Right cardiac atrium (tissue), 5 donors: ENCODE results near the gene SLC30A5. TPM values are rescaled to one million over a fixed set of nuclear protein-coding genes. Genes with fewer than 3 reads are reported as not detected.
"Not testable (repeated sequence)": the region's sequence is repeated elsewhere in the genome, so short reads cannot be mapped to it uniquely, and the experiment has no call there.

Source experiments
- ATAC-seq, 2 donors: fragments of 200-7000 bp; cut with Tn5 transposase; one replicate each; pipeline versions ENCODE4 v1.8.0 to v1.9.1; 2020; ENCODE audit warnings: moderate library complexity in 2 of 2, mild to moderate bottlenecking in 1 of 2
- DNase-seq, 3 donors: peaks; one replicate each; pipeline ENCODE4 v3.0.0-alpha.2; 2020
- H3K27ac ChIP-seq: one replicate; pipeline ENCODE4 v1.5.1; 2013; ENCODE audit warnings: mild to moderate bottlenecking, low read length, control low read depth, moderate library complexity
- H3K27me3 ChIP-seq: one replicate; pipeline ENCODE4 v1.6.1; 2013; ENCODE audit not compliant: control insufficient read depth, insufficient read depth
- H3K4me1 ChIP-seq: one replicate; pipeline ENCODE4 v1.6.1; 2013; ENCODE audit warnings: low read length; ENCODE audit not compliant: control insufficient read depth, insufficient read depth
- H3K4me3 ChIP-seq: one replicate; pipeline ENCODE4 v1.5.1; 2013; ENCODE audit warnings: low read length, control low read depth
- H3K9me3 ChIP-seq: one replicate; pipeline ENCODE4 v1.6.1; 2013; ENCODE audit warnings: low read length; ENCODE audit not compliant: control insufficient read depth
- WGBS: extraction: QIAGEN DNeasy Blood & Tissue Kit; methylation state at CpG from one replicate; pipeline ENCODE4 v1.1.7; 2013; 5-methylcytosine and 5-hydroxymethylcytosine counted together
- intact Hi-C, 4 donors: fragments of 100-400 bp; cut with DNase I; formaldehyde crosslinking; loops; one replicate each; pipeline versions ENCODE4 v1.11.0 to v1.14.0; 2022 to 2023
- long read RNA-seq, 4 donors: library from polyadenylated mRNA; unstranded; transcript quantifications; one replicate each; pipeline ENCODE4 v2.0.0, GENCODE V29; 2020 to 2021
- polyA plus RNA-seq: library from polyadenylated mRNA; stranded (reverse); fragments of 200-250 nt; gene quantifications from one replicate; pipeline ENCODE4 v1.2.3, GENCODE V29; 2013
- total RNA-seq, 4 donors: library from RNA; stranded (reverse); fragmentation: NEBNext Ultra II Directional; extraction: Animal tissue kit (Norgen Biotek cat#: 25700); gene quantifications; one replicate each; pipeline ENCODE4 v1.2.1, GENCODE V29; 2021
- donor health status: healthy with polysubstance abuse.
- donor health status: DM: no; HTN: yes; CAD: no.
- donor health status: DM: no; HTN: no; CAD: no.
- donor health status: DM: no; HTN: yes; CAD: no; lungs with severe emphysema.
- donor health status: DM: yes; HTN: yes; CAD: no.

SLC30A5 gene
- 10 to 100 TPM; 40.6 to 59.1 (median 55.5) TPM for total RNA-seq
- polyA plus RNA-seq = 32.5 TPM
- long read RNA-seq, donor 1, full-length matches to known transcripts = 105 of 146 reads
- long read RNA-seq, donor 1, partial matches to known transcripts = 8 of 146 reads
- long read RNA-seq, donor 1, other reads (novel, unspliced or antisense) = 33 of 146 reads
- long read RNA-seq, donor 2, full-length matches to known transcripts = 46 of 57 reads
- long read RNA-seq, donor 2, partial matches to known transcripts = 1 of 57 reads
- long read RNA-seq, donor 2, other reads (novel, unspliced or antisense) = 10 of 57 reads
- long read RNA-seq, donor 3, full-length matches to known transcripts = 169 of 246 reads
- long read RNA-seq, donor 3, partial matches to known transcripts = 4 of 246 reads
- long read RNA-seq, donor 3, other reads (novel, unspliced or antisense) = 73 of 246 reads
- long read RNA-seq, donor 4, full-length matches to known transcripts = 42 of 55 reads
- long read RNA-seq, donor 4, partial matches to known transcripts = 1 of 55 reads
- long read RNA-seq, donor 4, other reads (novel, unspliced or antisense) = 12 of 55 reads

DNA sequence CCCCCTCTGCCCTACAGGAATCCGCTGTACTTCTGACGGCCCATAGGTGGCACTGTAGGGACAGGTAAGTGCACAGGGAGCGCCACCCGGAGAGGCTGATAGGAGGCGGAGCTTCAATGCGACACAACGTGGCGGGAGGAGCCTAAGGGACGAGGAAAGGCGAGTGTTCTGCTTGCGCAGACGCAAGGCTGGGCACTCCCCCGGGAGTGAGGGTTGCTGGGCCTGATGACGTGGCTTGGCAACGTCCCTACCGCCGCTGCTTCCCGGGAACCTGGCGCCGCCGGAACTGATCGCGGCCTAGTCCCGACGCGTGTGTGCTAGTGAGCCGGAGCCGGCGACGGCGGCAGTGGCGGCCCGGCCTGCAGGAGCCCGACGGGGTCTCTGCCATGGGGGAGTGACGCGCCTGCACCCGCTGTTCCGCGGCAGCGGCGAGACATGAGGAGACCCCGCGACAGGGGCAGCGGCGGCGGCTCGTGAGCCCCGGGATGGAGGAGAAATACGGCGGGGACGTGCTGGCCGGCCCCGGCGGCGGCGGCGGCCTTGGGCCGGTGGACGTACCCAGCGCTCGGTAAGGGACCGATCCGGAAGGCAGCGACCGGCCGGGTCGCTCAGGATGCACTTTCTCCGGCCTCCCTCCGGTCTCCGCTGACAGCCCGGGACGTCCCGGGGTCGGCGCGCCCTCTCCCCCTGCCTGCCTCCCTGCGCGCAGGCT is at the start of gene SLC30A5:
SLC30A5 (plus strand) TSS at position 244 of the 712 bp plus-strand sequence; CDS start at position 486, 242 bp downstream.
- no peaks in the 10 kb centered on the region for H3K27me3 ChIP-seq
- ATAC-seq (peak; percentile 100), DNase-seq (peak; percentile 99 to 100 (median 100))
- no peaks in the 10 kb centered on the region for H3K9me3 ChIP-seq
- intact Hi-C loops = loop anchor here in 1 of 4 donors (5.0 kb wide), 1 partner anchor 52 kb away; no protein-coding TSS in a partner anchor
- peak within 1 kb of the TSS; percentile 94 for H3K27ac ChIP-seq
- H3K4me1 ChIP-seq = no peaks in the 10 kb centered on the region
- peak within 1 kb of the TSS; percentile 84 for H3K4me3 ChIP-seq
- under 1% methylated on average over 79 of the region's 79 CpGs for WGBS

DNA sequence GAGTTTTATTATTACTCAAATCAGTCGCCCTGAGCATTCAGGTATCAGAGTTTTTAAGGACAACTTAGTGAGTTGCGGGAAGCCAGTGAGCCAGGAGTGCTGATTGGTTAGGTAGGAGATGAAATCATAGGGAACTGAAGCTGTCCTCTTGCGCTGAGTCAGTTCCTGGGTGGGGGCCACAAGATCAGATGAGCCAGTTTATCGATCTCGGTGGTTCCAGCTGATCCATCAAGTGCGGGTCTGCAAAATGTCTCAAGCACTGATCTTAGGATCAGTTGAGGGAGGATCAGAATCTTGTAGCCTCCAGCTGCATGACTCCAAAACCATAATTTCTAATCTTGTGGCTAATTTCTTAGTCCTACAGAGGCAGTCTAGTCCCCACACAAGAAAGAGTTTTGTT is 48.6 kb upstream of the SLC30A5 start:
- 90% methylated on average over 6 of the region's 6 CpGs for WGBS
- H3K4me1 ChIP-seq = not testable (repeated sequence)
- intact Hi-C loops = loop anchor here in 1 of 4 donors (10.0 kb wide), 1 partner anchor 290 kb away; the partner anchor contains the start of gene CCDC125

DNA sequence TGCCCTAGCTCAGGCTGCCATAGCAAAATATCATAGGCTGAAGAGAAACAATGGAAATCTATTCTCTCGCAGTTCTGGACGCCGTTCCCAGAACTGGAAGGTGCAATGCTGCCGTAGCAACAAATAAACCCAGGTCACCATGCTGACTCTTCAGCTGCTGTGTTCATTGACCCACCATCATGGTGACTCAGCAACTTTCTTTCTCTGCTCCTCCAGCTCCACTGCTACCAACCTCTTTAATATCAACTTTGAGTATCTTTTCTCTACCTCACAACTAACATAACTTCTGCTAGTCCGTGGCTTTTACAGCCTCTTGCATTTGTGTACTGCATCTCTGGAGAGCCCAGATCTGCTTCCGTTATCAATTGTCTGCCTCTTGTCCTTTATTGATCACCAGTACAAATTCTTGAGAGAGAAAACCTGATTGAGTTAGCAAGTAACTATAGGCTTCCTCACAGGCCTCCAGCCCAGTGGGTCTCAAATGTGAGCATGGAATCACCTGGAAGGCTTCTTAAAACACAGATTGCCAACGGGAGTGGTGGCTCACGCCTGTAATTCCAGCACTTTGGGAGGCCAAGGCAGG is 47.3 kb upstream of the SLC30A5 start:
- Histone ChIP-seq H3K4me3 (no peak overlapping the region), H3K9me3 (no peaks in the 10 kb centered on the region), H3K4me1 (no peaks in the 10 kb centered on the region), H3K27me3 (no peaks in the 10 kb centered on the region), H3K27ac (no peak overlapping the region)
- DNase-seq (no peak), ATAC-seq (no peak)
- WGBS = 91% methylated on average over 8 of the region's 8 CpGs
- intact Hi-C loops = loop anchor here in 1 of 4 donors (10.0 kb wide), 1 partner anchor 288 kb away; the partner anchor contains the start of gene CCDC125

More for the DNA sequence above, 48.6 kb upstream of the SLC30A5 start:
- H3K9me3 ChIP-seq, DNase-seq, H3K27ac ChIP-seq, ATAC-seq, H3K27me3 ChIP-seq, H3K4me3 ChIP-seq: not testable (repeated sequence)

DNA sequence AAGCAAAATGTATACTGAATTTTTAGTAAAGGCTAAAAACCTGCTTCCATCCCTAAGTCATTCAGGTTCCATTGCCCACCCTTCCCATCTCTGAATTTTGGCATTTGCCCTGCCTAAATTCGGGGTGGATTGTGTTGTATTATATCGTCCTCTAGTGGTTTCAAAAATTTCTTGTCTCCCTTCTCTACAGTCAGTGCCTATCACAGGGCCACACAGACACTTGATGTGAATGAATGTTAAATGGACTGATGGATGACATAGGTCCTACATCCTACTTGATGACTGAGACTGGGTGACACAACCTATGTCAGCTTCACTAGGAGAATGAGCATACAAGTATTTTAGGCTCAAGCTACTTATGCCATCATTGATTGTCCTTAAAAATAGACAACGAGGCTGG is 45.6 kb upstream of the SLC30A5 start:
- DNase-seq = no peak
- ATAC-seq = no peak
- Histone ChIP-seq H3K4me1 (no peaks in the 10 kb centered on the region), H3K4me3 (no peak overlapping the region), H3K9me3 (no peaks in the 10 kb centered on the region), H3K27me3 (no peaks in the 10 kb centered on the region), H3K27ac (no peak overlapping the region)
- intact Hi-C loops = loop anchor here in 1 of 4 donors (10.0 kb wide), 1 partner anchor 287 kb away; the partner anchor contains the start of gene CCDC125
- 13% methylated on average over 3 of the region's 3 CpGs for WGBS

DNA sequence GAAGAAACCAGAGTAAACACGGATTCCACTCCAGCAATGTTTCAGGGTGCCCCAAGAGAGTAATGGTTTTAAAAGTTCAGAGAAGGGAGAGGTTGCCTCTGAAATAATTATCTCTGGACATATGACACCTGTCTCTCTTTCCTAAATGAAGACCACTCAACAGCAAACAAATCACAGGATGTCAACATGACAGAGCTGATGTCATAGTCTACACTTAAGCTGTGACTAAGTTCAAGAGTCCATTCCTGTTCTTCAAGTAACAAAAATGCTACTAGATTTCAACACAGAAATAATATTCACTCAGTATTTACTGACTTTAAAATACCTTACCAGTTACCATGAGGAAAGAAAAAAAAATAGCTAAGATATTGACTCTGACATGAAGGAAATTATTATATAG is 44.7 kb upstream of the SLC30A5 start:
- Histone ChIP-seq H3K27ac (no peak overlapping the region), H3K9me3 (no peaks in the 10 kb centered on the region), H3K27me3 (no peaks in the 10 kb centered on the region), H3K4me3 (no peak overlapping the region), H3K4me1 (no peaks in the 10 kb centered on the region)
- intact Hi-C loops = loop anchor here in 1 of 4 donors (10.0 kb wide), 1 partner anchor 286 kb away; the partner anchor contains the start of gene CCDC125
- DNase-seq (no peak), ATAC-seq (no peak)
- 57% methylated on average over 1 of the region's 1 CpG for WGBS

DNA sequence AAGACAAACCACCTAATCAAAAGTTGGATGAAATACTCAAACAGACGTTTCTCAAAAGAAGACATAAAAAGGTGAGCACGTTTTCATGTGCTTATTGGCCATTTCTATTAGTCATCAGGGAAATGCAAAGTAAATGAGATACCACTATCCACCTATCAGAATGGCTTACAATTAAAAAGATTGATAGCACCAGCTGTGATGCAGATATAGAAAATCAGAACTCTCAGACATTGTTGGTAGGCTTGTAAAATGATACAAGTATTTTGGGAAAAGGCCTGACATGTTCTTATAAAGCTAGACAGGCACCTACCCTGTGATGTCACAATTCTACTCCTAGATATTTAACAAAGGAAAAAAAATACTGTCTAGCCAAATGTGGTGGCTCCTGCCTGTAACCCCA is 44.0 kb upstream of the SLC30A5 start:
- H3K27ac ChIP-seq = no peak overlapping the region

DNA sequence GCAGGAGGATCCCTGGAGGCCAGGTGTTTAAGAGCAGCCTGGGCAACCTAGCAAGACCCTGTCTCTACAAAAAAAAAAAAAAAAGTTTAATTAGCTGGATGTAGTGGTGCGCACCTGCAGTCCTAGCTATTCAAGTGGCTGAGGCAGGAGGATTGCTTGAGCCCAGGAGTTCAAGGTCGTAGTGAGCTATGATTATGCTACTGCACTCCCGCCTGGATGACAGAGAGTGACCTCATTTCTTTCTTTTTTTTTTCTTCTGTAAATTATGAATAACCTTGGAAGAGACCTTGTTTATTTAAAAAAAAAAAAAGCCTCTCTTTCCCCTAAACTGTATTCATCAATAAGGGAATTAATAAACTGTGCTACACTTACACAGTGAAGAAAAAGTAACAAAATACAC is 43.6 kb upstream of the SLC30A5 start:
- 69% methylated on average over 3 of the region's 3 CpGs for WGBS
- intact Hi-C loops = no loop called here
- Histone ChIP-seq H3K4me1 (no peaks in the 10 kb centered on the region), H3K4me3 (no peak overlapping the region), H3K27me3 (no peaks in the 10 kb centered on the region), H3K27ac (no peak overlapping the region), H3K9me3 (no peaks in the 10 kb centered on the region)
- no peak for DNase-seq
- ATAC-seq = no peak

More for the DNA sequence above, 44.0 kb upstream of the SLC30A5 start:
- Histone ChIP-seq H3K9me3 (no peaks in the 10 kb centered on the region), H3K27me3 (no peaks in the 10 kb centered on the region), H3K4me1 (no peaks in the 10 kb centered on the region), H3K4me3 (no peak overlapping the region)
- intact Hi-C loops = loop anchor here in 1 of 4 donors (10.0 kb wide), 1 partner anchor 285 kb away; the partner anchor contains the start of gene CCDC125
- DNase-seq (no peak), ATAC-seq (no peak)
- WGBS = 37% methylated on average over 2 of the region's 2 CpGs

DNA sequence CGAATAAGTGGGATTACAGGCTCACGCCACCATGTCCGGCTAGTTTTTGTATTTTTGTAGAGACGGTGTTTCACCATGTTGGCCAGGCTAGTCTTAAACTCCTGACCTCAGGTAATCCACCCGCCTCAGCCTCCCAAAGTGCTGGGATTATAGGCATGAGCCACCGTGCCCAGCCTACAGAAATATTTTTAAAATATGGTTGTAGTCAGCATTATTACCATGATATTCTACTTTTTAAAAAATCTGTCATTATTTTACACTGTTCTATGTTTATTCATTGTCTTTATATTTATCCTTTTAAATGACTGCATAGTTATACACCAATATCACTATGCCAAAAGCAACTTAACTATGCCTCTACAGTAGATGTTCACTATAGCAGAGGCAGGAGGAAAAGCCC is 41.6 kb upstream of the SLC30A5 start:
- WGBS = 93% methylated on average over 6 of the region's 6 CpGs
- H3K27ac ChIP-seq = no peak overlapping the region
- intact Hi-C loops = no loop called here
- no peaks in the 10 kb centered on the region for H3K4me1 ChIP-seq
- no peaks in the 10 kb centered on the region for H3K27me3 ChIP-seq
- no peak for DNase-seq
- H3K4me3 ChIP-seq = no peak overlapping the region
- no peaks in the 10 kb centered on the region for H3K9me3 ChIP-seq
- no peak for ATAC-seq

DNA sequence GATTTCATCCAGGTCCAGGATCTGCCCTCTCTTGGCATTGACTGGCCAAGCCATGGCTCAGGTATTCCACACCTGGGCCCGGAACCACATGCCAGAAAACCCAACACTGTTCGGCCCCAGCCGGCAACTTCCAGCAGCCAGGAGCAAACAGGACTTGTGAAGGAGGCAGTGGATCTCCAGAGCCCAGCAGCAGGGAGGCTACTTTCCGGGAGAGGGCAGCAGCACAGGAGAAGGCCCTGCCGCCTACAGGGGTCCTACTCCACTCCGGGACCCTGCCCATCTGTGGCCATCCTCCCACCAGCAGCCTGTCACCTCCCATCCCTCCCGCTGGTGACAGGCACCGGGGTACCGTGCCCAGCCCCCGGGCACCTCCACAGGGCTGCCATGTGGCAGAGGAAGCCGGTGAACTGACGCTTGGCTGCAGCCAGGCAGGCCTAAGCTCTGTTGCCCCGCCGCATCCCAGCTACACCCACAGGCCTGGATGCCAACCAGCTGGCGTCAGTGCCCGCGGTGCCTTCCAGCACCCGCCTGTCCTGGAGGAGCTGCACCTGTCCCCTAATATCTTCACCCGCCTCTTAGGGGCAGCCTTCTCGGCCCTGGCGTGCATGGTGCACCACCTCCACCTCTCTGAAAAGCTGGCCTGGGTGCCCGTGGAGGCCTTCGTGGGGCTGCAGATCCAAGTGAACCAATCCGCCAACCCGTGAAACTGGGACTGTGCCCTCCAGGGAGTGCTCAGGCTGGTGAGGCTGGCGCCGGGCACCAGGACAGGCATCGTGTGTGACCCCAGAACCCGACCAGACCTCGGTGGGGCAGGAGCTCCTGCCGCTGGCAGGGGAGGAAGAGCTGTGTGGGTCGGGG is 18.9 kb upstream of the SLC30A5 start:
- H3K9me3 ChIP-seq = no peaks in the 10 kb centered on the region
- H3K27me3 ChIP-seq = no peaks in the 10 kb centered on the region
- DNase-seq (no peak), ATAC-seq (peak; percentile 29)
- no peaks in the 10 kb centered on the region for H3K4me1 ChIP-seq
- 93% methylated on average over 32 of the region's 32 CpGs for WGBS
- no peak overlapping the region for H3K27ac ChIP-seq
- H3K4me3 ChIP-seq = no peak overlapping the region
- intact Hi-C loops = no loop called here
